WTC11 (cell line): ENCODE results near the gene LPIN3. TPM values are rescaled to one million over a fixed set of nuclear protein-coding genes. Genes with fewer than 3 reads are reported as not detected.

Source experiments
- ATAC-seq: fragments of 200-7000 bp; cut with Tn5 transposase; 2 replicates; pipeline ENCODE4 v1.10.0; 2021; ENCODE audit warnings: mild to moderate bottlenecking, moderate library complexity
- CTCF ChIA-PET: fragments of 300-600 bp; sonication (Branson Sonifier 250); formaldehyde crosslinking; loops from one replicate; lab custom pipeline; 2021; ENCODE audit warnings: antibody characterized with exemption; lab: Charles Lee
- POLR2A ChIA-PET: fragments of 350-600 bp; sonication (Branson Sonifier 250); formaldehyde crosslinking; loops from one replicate; lab custom pipeline; 2021; ENCODE audit warnings: antibody characterized with exemption; lab: Charles Lee
- DNase-seq: peaks from one replicate; pipeline ENCODE4 v3.0.0; 2021; ENCODE audit warnings: low spot score
- H3K27ac Mint-ChIP-seq: 2 replicates; pipeline ENCODE4 v1.8.0; 2021; ENCODE audit warnings: mixed read lengths
- H3K27me3 Mint-ChIP-seq: 2 replicates; pipeline ENCODE4 v1.8.0; 2021; ENCODE audit warnings: low read depth, mild to moderate bottlenecking, moderate library complexity, mixed read lengths
- H3K36me3 Mint-ChIP-seq: 2 replicates; pipeline ENCODE4 v1.8.0; 2021; ENCODE audit warnings: mixed read lengths
- H3K4me1 Mint-ChIP-seq: 2 replicates; pipeline ENCODE4 v1.8.0; 2022; ENCODE audit warnings: mixed read lengths
- H3K4me3 Mint-ChIP-seq: 2 replicates; pipeline ENCODE4 v1.8.0; 2021; ENCODE audit warnings: mild to moderate bottlenecking, moderate library complexity, mixed read lengths
- H3K9me3 Mint-ChIP-seq: 2 replicates; pipeline ENCODE4 v1.8.0; 2021; ENCODE audit warnings: mixed read lengths
- ATF6 ChIP-seq: sonication (generic); formaldehyde crosslinking; IDR thresholded peaks from 2 replicates; pipeline ENCODE4 v1.8.1; 2023; ENCODE audit warnings: mild to moderate bottlenecking, missing genetic modification reagents
- CBFB ChIP-seq: sonication (generic); formaldehyde crosslinking; IDR thresholded peaks from 2 replicates; pipeline ENCODE4 v1.8.1; 2022; ENCODE audit warnings: mild to moderate bottlenecking, low read depth, missing genetic modification reagents
- CDX4 ChIP-seq: fragments of 250-450 bp; sonication (Bioruptor Pico); IDR thresholded peaks from 2 replicates; pipeline ENCODE4 v1.9.0; 2021; ENCODE audit warnings: moderate library complexity, mild to moderate bottlenecking, inconsistent platforms, borderline replicate concordance
- CREB1 ChIP-seq: sonication (generic); formaldehyde crosslinking; IDR thresholded peaks from 2 replicates; pipeline ENCODE4 v1.8.0; 2023; ENCODE audit warnings: mild to moderate bottlenecking, missing genetic modification reagents
- ETV6 ChIP-seq: sonication (generic); formaldehyde crosslinking; IDR thresholded peaks from 2 replicates; pipeline ENCODE4 v1.8.1; 2022; ENCODE audit warnings: mild to moderate bottlenecking, missing genetic modification reagents
- JUN ChIP-seq: sonication (generic); formaldehyde crosslinking; IDR thresholded peaks from 2 replicates; pipeline ENCODE4 v1.8.0; 2023; ENCODE audit warnings: mild to moderate bottlenecking, missing genetic modification reagents
- MLX ChIP-seq: sonication (generic); formaldehyde crosslinking; IDR thresholded peaks from 2 replicates; pipeline ENCODE4 v1.8.1; 2023; ENCODE audit warnings: mild to moderate bottlenecking, missing genetic modification reagents, moderate library complexity
- NR1H2 ChIP-seq: sonication (generic); formaldehyde crosslinking; IDR thresholded peaks from 2 replicates; pipeline ENCODE4 v1.9.0; 2021; ENCODE audit warnings: mild to moderate bottlenecking, moderate library complexity, missing genetic modification reagents
- NR2C2 ChIP-seq: sonication (generic); formaldehyde crosslinking; IDR thresholded peaks from 2 replicates; pipeline ENCODE4 v1.8.0; 2022; ENCODE audit warnings: mild to moderate bottlenecking, missing genetic modification reagents
- NR3C1 ChIP-seq: sonication (generic); formaldehyde crosslinking; conservative IDR thresholded peaks from 2 replicates; pipeline ENCODE4 v1.8.1; 2023; ENCODE audit warnings: low read depth, mild to moderate bottlenecking, missing genetic modification reagents
- OVOL2 ChIP-seq: fragments of 250-450 bp; sonication (Bioruptor Pico); IDR thresholded peaks from 2 replicates; pipeline ENCODE4 v1.9.0; 2021; ENCODE audit warnings: mild to moderate bottlenecking, borderline replicate concordance
- SMAD4 ChIP-seq: sonication (generic); formaldehyde crosslinking; IDR thresholded peaks from 2 replicates; pipeline ENCODE4 v1.8.0; 2022; ENCODE audit warnings: mild to moderate bottlenecking, missing genetic modification reagents
- TP53 ChIP-seq: sonication (generic); formaldehyde crosslinking; IDR thresholded peaks from 2 replicates; pipeline ENCODE4 v1.8.1; 2023; ENCODE audit warnings: mild to moderate bottlenecking, missing genetic modification reagents
- ZNF281 ChIP-seq: sonication (generic); formaldehyde crosslinking; IDR thresholded peaks from 2 replicates; pipeline ENCODE4 v1.8.0; 2023; ENCODE audit warnings: mild to moderate bottlenecking, missing genetic modification reagents
- ZNF317 ChIP-seq: sonication (generic); formaldehyde crosslinking; IDR thresholded peaks from 2 replicates; pipeline ENCODE4 v1.8.1; 2023; ENCODE audit warnings: low read depth, mild to moderate bottlenecking, moderate library complexity, missing genetic modification reagents, borderline replicate concordance
- ZNF396 ChIP-seq: fragments of 250-450 bp; sonication (Bioruptor Pico); IDR thresholded peaks from 2 replicates; pipeline ENCODE4 v1.8.0; 2021; ENCODE audit warnings: mild to moderate bottlenecking, moderate library complexity, borderline replicate concordance
- ZNF416 ChIP-seq: fragments of 250-450 bp; sonication (Bioruptor Pico); IDR thresholded peaks from 2 replicates; pipeline ENCODE4 v1.9.0; 2021; ENCODE audit warnings: mild to moderate bottlenecking, inconsistent platforms
- ZNF423 ChIP-seq: fragments of 250-450 bp; sonication (Bioruptor Pico); IDR thresholded peaks from 2 replicates; pipeline ENCODE4 v2.1.2; 2022; ENCODE audit warnings: mild to moderate bottlenecking, moderate library complexity
- ZNF671 ChIP-seq: fragments of 250-450 bp; sonication (Bioruptor Pico); IDR thresholded peaks from 2 replicates; pipeline ENCODE4 v1.8.0; 2021; ENCODE audit warnings: mild to moderate bottlenecking
- total RNA-seq: library from RNA; stranded (reverse); gene quantifications from 3 replicates; pipeline ENCODE4 v1.2.3, GENCODE V29; 2021
- TF ChIP-seq, protein P1 (sequence below): sonication (generic); formaldehyde crosslinking; IDR thresholded peaks from 2 replicates; pipeline ENCODE4 v1.8.0; 2023; ENCODE audit warnings: missing genetic modification reagents
- TF ChIP-seq, protein P2 (sequence below): fragments of 250-450 bp; sonication (Bioruptor Pico); IDR thresholded peaks from 2 replicates; pipeline ENCODE4 v1.8.0; 2021; ENCODE audit warnings: mild to moderate bottlenecking
- TF ChIP-seq, protein P3 (sequence below): sonication (generic); formaldehyde crosslinking; IDR thresholded peaks from 2 replicates; pipeline ENCODE4 v1.8.1; 2023; ENCODE audit warnings: mild to moderate bottlenecking, missing genetic modification reagents, borderline replicate concordance
- TF ChIP-seq, protein P4 (sequence below): sonication (generic); formaldehyde crosslinking; IDR thresholded peaks from 2 replicates; pipeline ENCODE4 v1.8.1; 2022; ENCODE audit warnings: mild to moderate bottlenecking, moderate library complexity, missing genetic modification reagents

LPIN3 gene
- total RNA-seq, 1 experiment from 2014 or later: 7.9 TPM

DNA sequence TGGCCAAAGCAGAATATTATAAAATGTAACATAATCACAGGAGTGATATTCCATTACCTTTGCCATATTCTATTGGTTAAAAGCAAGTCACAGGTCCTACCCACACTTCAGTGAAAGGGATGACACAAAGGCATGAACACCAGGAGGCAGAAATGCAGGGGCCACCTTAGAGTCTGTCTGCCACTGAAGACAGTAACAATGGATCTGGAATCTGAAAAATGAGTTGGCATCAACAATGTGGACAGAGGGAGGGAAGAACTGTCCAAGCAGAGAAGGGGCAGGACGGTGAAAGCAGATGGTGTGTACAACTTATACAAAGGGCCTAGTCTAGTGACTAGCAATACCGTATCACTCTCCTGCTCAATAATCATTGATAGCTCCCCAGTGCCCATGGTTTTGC, 6.6 kb upstream of the LPIN3 start:
- no peak overlapping the region for H3K4me3 Mint-ChIP-seq
- CTCF ChIA-PET: interaction anchor here (1.4 kb wide), 1 partner anchor 84 kb away, joined by 6 read pairs; no protein-coding TSS in a partner anchor
- no peaks in the 10 kb centered on the region; the same call in 1 of the 2 replicates for H3K27me3 Mint-ChIP-seq

DNA sequence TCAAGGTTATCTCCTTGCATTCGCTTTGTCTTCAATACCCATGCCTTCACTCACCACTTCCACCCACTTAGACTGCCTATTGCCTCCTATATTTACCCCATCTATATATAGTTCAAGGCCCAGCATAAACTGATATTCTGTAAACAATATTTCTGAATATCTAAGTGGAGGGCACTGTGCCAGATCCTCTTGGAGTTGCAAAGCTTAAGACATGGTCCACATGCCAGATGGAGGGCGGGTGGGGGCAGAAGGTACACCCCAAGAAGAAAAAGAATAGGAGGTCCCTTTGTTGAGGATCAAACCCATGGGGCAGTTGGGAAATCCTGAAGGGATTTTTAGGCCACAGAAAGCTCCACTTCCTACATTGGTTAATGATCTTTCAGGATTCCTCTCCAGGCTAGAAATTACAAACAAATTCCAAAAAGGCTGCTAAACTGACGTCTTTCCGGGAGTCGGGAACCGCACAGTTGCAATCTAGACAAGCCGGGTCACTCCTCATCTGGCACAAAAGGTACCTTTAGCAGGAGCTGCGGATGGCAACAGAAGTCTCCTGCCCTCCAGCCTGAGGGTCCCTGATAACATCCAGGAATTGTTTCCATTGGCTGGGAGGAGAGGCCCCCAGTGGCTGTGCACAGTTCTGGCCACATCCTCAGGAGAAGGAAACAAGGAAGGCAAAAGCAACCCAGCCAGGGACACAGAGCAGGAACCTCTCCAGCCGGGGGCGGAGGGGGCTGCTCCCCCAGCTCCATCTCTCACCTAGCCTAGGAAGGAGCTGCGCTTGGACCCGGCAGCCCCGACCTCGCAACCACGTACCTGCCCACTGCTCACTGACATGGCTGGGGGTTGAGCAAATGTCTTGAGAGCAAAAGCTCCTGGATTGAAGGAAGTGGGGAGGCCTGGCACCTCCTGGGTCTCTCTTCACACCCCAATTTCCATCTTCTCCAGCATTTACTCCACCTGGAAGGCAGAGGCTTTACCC, 5.9 kb upstream of the LPIN3 start:
- H3K9me3 Mint-ChIP-seq: no peaks in the 10 kb centered on the region
- H3K4me1 Mint-ChIP-seq: peaks cover 5% of the 10 kb centered on the region
- CTCF ChIA-PET: interaction anchor here (1.3 to 1.4 kb wide), 2 partner anchors 85 to 162 kb away, joined by 6 read pairs; no protein-coding TSS in a partner anchor
- ATAC-seq: no peak
- TF ChIP-seq CBFB (CRISPR knock-in tag) (no peak), SMAD4 (no peak), ZNF281 (no peak), JUN (CRISPR knock-in tag) (no peak), ZNF423 (CRISPR knock-in tag) (no peak), MLX (no peak), NR3C1 (CRISPR knock-in tag) (no peak), ATF6 (no peak), ZNF416 (CRISPR knock-in tag) (no peak)
- TF ChIP-seq, protein P1, sequence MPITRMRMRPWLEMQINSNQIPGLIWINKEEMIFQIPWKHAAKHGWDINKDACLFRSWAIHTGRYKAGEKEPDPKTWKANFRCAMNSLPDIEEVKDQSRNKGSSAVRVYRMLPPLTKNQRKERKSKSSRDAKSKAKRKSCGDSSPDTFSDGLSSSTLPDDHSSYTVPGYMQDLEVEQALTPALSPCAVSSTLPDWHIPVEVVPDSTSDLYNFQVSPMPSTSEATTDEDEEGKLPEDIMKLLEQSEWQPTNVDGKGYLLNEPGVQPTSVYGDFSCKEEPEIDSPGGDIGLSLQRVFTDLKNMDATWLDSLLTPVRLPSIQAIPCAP (CRISPR knock-in tag): no peak
- TF ChIP-seq, protein P2, sequence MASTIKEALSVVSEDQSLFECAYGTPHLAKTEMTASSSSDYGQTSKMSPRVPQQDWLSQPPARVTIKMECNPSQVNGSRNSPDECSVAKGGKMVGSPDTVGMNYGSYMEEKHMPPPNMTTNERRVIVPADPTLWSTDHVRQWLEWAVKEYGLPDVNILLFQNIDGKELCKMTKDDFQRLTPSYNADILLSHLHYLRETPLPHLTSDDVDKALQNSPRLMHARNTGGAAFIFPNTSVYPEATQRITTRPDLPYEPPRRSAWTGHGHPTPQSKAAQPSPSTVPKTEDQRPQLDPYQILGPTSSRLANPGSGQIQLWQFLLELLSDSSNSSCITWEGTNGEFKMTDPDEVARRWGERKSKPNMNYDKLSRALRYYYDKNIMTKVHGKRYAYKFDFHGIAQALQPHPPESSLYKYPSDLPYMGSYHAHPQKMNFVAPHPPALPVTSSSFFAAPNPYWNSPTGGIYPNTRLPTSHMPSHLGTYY (CRISPR knock-in tag): no peak
- H3K36me3 Mint-ChIP-seq: no peaks in the 10 kb centered on the region
- POLR2A ChIA-PET: no interaction called here
- no peak for DNase-seq
- H3K27me3 Mint-ChIP-seq: peaks cover 6% of the 10 kb centered on the region
- H3K27ac Mint-ChIP-seq: no peak overlapping the region
- H3K4me3 Mint-ChIP-seq: no peak overlapping the region

More for the DNA sequence above, 6.6 kb upstream of the LPIN3 start:
- Mint-ChIP-seq H3K36me3 (no peaks in the 10 kb centered on the region), H3K27ac (no peak overlapping the region), H3K9me3 (no peaks in the 10 kb centered on the region), H3K4me1 (no peaks in the 10 kb centered on the region)
- DNase-seq: no peak
- POLR2A ChIA-PET: no interaction called here
- TF ChIP-seq CDX4 (no peak), TP53 (CRISPR knock-in tag) (no peak), CREB1 (CRISPR knock-in tag) (no peak), ZNF671 (CRISPR knock-in tag) (no peak), CBFB (CRISPR knock-in tag) (no peak), OVOL2 (no peak), NR2C2 (no peak), ZNF317 (no peak), NR1H2 (CRISPR knock-in tag) (no peak), ETV6 (CRISPR knock-in tag) (no peak), ZNF396 (CRISPR knock-in tag) (no peak)
- TF ChIP-seq, protein P3, sequence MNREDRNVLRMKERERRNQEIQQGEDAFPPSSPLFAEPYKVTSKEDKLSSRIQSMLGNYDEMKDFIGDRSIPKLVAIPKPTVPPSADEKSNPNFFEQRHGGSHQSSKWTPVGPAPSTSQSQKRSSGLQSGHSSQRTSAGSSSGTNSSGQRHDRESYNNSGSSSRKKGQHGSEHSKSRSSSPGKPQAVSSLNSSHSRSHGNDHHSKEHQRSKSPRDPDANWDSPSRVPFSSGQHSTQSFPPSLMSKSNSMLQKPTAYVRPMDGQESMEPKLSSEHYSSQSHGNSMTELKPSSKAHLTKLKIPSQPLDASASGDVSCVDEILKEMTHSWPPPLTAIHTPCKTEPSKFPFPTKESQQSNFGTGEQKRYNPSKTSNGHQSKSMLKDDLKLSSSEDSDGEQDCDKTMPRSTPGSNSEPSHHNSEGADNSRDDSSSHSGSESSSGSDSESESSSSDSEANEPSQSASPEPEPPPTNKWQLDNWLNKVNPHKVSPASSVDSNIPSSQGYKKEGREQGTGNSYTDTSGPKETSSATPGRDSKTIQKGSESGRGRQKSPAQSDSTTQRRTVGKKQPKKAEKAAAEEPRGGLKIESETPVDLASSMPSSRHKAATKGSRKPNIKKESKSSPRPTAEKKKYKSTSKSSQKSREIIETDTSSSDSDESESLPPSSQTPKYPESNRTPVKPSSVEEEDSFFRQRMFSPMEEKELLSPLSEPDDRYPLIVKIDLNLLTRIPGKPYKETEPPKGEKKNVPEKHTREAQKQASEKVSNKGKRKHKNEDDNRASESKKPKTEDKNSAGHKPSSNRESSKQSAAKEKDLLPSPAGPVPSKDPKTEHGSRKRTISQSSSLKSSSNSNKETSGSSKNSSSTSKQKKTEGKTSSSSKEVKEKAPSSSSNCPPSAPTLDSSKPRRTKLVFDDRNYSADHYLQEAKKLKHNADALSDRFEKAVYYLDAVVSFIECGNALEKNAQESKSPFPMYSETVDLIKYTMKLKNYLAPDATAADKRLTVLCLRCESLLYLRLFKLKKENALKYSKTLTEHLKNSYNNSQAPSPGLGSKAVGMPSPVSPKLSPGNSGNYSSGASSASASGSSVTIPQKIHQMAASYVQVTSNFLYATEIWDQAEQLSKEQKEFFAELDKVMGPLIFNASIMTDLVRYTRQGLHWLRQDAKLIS (CRISPR knock-in tag): no peak
- TF ChIP-seq, protein P4, sequence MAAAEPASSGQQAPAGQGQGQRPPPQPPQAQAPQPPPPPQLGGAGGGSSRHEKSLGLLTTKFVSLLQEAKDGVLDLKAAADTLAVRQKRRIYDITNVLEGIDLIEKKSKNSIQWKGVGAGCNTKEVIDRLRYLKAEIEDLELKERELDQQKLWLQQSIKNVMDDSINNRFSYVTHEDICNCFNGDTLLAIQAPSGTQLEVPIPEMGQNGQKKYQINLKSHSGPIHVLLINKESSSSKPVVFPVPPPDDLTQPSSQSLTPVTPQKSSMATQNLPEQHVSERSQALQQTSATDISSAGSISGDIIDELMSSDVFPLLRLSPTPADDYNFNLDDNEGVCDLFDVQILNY: no peak
- no peak for ATAC-seq
